A549 (cell line): Measurements from ENCODE around the gene CALR3. TPM values are rescaled to one million over a fixed set of nuclear protein-coding genes. Genes with fewer than 3 reads are reported as not detected.

Source experiments
- ATAC-seq, 2 experiments: fragments of 200-7000 bp in 1 of 2; fragments of >200 bp in 1 of 2; cut with Nextera tagmentation in 1 of 2; cut with Tn5 transposase in 1 of 2; 3 replicates each; pipeline versions ENCODE4 v1.8.0 to v1.9.1; 2018 to 2020; ENCODE audit warnings: mild to moderate bottlenecking in 1 of 2, moderate library complexity in 1 of 2
- CTCF ChIA-PET: fragments of 300-600 bp; sonication (Branson Sonifier 250); formaldehyde crosslinking; extraction: SDS; loops from one replicate; lab custom pipeline; 2021; ENCODE audit warnings: antibody characterized with exemption, inconsistent platforms; lab: Yijun Ruan, JAX
- POLR2A ChIA-PET: fragments of 350-600 bp; formaldehyde crosslinking; extraction: SDS; loops from one replicate; lab custom pipeline; 2021; ENCODE audit warnings: antibody characterized with exemption, inconsistent platforms; lab: Yijun Ruan, JAX
- DNase-seq, 2 experiments: peaks; one replicate each; pipeline versions ENCODE4 v3.0.0 to v3.0.0-alpha.2; 2011 to 2016; ENCODE audit warnings: low read depth in 1 of 2, low spot score in 1 of 2
- FAIRE-seq: peaks from 2 replicates; lab custom pipeline; 2011; peaks lifted over from hg19 to GRCh38; lab: Jason Lieb, UNC
- H3K27ac ChIP-seq, 2 experiments: fragments of >200 bp; sonication (Bioruptor Twin); formaldehyde crosslinking; 3 replicates each; pipeline ENCODE4 v1.5.1; 2016 to 2017
- H3K4me1 ChIP-seq: fragments of >200 bp; sonication (Bioruptor Twin); formaldehyde crosslinking; 3 replicates; pipeline ENCODE4 v1.6.1; 2016
- H3K4me2 ChIP-seq: fragments of >200 bp; sonication (Bioruptor Twin); formaldehyde crosslinking; 3 replicates; pipeline ENCODE4 v1.6.1; 2016
- H3K4me3 ChIP-seq: fragments of >200 bp; sonication (Bioruptor Twin); formaldehyde crosslinking; 3 replicates; pipeline ENCODE4 v1.5.1; 2016
- H3K9me3 ChIP-seq: fragments of >200 bp; sonication (Bioruptor Twin); formaldehyde crosslinking; 3 replicates; pipeline ENCODE4 v1.6.1; 2016
- CHD4 ChIP-seq: fragments of 200-600 bp; sonication (generic); IDR thresholded peaks from 2 replicates; pipeline ENCODE4 v1.6.1; 2016; ENCODE audit warnings: antibody characterized with exemption, mild to moderate bottlenecking, borderline replicate concordance
- EHF ChIP-seq: fragments of 250-450 bp; sonication (Bioruptor Pico); IDR thresholded peaks from 2 replicates; pipeline ENCODE4 v1.5.0; 2020; ENCODE audit warnings: mild to moderate bottlenecking
- HEYL ChIP-seq: fragments of 250-450 bp; sonication (Bioruptor Pico); IDR thresholded peaks from 2 replicates; pipeline ENCODE4 v1.8.0; 2021; ENCODE audit warnings: mild to moderate bottlenecking, moderate library complexity
- HOXB5 ChIP-seq: fragments of 250-450 bp; sonication (Bioruptor Pico); IDR thresholded peaks from 2 replicates; pipeline ENCODE4 v1.5.0; 2020; ENCODE audit warnings: mild to moderate bottlenecking, moderate library complexity
- JUN ChIP-seq, 2 experiments: fragments of >200 bp; sonication (Bioruptor Twin); formaldehyde crosslinking; IDR thresholded peaks; 2 replicates in 1 of 2; 3 replicates in 1 of 2; pipeline ENCODE4 v1.6.1; 2016 to 2017
- MAZ ChIP-seq: fragments of 150-350 bp; IDR thresholded peaks from 2 replicates; pipeline ENCODE4 v1.6.1; 2014; ENCODE audit warnings: antibody characterized with exemption, low read depth, low read length, borderline replicate concordance
- MYC ChIP-seq: IDR thresholded peaks from 2 replicates; pipeline ENCODE4 v1.6.1; 2012; ENCODE audit warnings: mild to moderate bottlenecking, inconsistent platforms, low read length, improper control_type of control experiment, borderline replicate concordance
- NFE2L2 ChIP-seq: fragments of 150-350 bp; conservative IDR thresholded peaks from 2 replicates; pipeline ENCODE4 v1.6.1; 2014; ENCODE audit warnings: low read length
- PHF8 ChIP-seq: fragments of 200-600 bp; sonication (generic); IDR thresholded peaks from 2 replicates; pipeline ENCODE4 v1.6.1; 2016; ENCODE audit warnings: low read depth, mild to moderate bottlenecking, antibody characterized with exemption, moderate library complexity, borderline replicate concordance
- POLR2AphosphoS2 ChIP-seq: conservative IDR thresholded peaks from 2 replicates; pipeline ENCODE4 v1.6.1; 2012; ENCODE audit warnings: low read length, improper control_type of control experiment, inconsistent platforms
- RARB ChIP-seq: fragments of 250-450 bp; sonication (Bioruptor Pico); IDR thresholded peaks from 2 replicates; pipeline ENCODE4 v1.8.0; 2021; ENCODE audit warnings: mild to moderate bottlenecking, moderate library complexity
- RFX5 ChIP-seq: fragments of 450-650 bp; IDR thresholded peaks from 2 replicates; pipeline ENCODE4 v1.7.1; 2014; ENCODE audit warnings: antibody characterized with exemption, mild to moderate bottlenecking, moderate library complexity
- SREBF2 ChIP-seq: fragments of 450-650 bp; IDR thresholded peaks from 2 replicates; pipeline ENCODE4 v1.6.1; 2014; ENCODE audit warnings: mild to moderate bottlenecking, moderate library complexity
- WGBS: methylation state at CpG from one replicate; pipeline ENCODE4 v1.1.6; 2017; ENCODE audit errors: missing lambda C conversion rate; 5-methylcytosine and 5-hydroxymethylcytosine counted together
- polyA plus RNA-seq, 4 experiments: library from polyadenylated mRNA; depleted of rRNA in 3 of 4; stranded (reverse); fragments of >200 nt; fragmentation: RNase III in 1 of 4; extraction: RNeasy Plus Mini Kit Qiagen cat#74134 plus additional on column Dnase treatment in 1 of 4; gene quantifications; 2 replicates in 3 of 4; 3 replicates in 1 of 4; pipeline ENCODE4 v1.2.3, GENCODE V29; 2011 to 2017
- TF ChIP-seq, protein P1 (sequence below): fragments of 200-600 bp; sonication (generic); IDR thresholded peaks from 2 replicates; pipeline ENCODE4 v1.6.1; 2016; ENCODE audit warnings: antibody characterized with exemption, mild to moderate bottlenecking, moderate library complexity
- TF ChIP-seq, protein P2 (sequence below): IDR thresholded peaks from 2 replicates; pipeline ENCODE4 v1.6.1; 2012
- TF ChIP-seq, protein P3 (sequence below): fragments of 250-450 bp; sonication (Bioruptor Pico); IDR thresholded peaks from 2 replicates; pipeline ENCODE4 v1.5.0; 2020; ENCODE audit warnings: low read depth, mild to moderate bottlenecking, moderate library complexity

CALR3 gene
- polyA plus RNA-seq, 2 of the 4 experiments (the other 2 are of a cell fraction): 0.10 TPM; not detected in 1

DNA sequence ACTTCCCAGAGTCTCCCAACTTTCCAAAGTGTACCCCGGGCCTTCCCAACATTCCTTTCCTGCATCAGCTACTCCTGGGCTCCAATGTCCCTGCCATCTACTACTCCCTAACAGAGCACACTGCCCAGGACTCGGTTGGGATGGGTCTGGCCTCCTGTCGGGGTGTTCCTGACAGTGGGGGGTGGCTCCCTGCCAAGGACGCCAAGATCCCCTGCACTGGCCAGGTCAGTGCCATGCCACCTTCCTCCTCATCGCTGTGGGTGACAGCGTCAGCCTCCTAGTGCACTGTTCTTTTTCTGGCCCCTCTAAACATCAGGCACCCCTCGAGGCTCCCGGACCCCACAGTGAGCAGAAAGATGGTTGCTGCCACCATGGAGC, 38.0 kb downstream of the CALR3 start (continued):
- TF ChIP-seq, protein P1, sequence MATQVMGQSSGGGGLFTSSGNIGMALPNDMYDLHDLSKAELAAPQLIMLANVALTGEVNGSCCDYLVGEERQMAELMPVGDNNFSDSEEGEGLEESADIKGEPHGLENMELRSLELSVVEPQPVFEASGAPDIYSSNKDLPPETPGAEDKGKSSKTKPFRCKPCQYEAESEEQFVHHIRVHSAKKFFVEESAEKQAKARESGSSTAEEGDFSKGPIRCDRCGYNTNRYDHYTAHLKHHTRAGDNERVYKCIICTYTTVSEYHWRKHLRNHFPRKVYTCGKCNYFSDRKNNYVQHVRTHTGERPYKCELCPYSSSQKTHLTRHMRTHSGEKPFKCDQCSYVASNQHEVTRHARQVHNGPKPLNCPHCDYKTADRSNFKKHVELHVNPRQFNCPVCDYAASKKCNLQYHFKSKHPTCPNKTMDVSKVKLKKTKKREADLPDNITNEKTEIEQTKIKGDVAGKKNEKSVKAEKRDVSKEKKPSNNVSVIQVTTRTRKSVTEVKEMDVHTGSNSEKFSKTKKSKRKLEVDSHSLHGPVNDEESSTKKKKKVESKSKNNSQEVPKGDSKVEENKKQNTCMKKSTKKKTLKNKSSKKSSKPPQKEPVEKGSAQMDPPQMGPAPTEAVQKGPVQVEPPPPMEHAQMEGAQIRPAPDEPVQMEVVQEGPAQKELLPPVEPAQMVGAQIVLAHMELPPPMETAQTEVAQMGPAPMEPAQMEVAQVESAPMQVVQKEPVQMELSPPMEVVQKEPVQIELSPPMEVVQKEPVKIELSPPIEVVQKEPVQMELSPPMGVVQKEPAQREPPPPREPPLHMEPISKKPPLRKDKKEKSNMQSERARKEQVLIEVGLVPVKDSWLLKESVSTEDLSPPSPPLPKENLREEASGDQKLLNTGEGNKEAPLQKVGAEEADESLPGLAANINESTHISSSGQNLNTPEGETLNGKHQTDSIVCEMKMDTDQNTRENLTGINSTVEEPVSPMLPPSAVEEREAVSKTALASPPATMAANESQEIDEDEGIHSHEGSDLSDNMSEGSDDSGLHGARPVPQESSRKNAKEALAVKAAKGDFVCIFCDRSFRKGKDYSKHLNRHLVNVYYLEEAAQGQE: no peak
- TF ChIP-seq HEYL (CRISPR knock-in tag): no peak
- TF ChIP-seq, protein P2, sequence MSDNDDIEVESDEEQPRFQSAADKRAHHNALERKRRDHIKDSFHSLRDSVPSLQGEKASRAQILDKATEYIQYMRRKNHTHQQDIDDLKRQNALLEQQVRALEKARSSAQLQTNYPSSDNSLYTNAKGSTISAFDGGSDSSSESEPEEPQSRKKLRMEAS: no peak

DNA sequence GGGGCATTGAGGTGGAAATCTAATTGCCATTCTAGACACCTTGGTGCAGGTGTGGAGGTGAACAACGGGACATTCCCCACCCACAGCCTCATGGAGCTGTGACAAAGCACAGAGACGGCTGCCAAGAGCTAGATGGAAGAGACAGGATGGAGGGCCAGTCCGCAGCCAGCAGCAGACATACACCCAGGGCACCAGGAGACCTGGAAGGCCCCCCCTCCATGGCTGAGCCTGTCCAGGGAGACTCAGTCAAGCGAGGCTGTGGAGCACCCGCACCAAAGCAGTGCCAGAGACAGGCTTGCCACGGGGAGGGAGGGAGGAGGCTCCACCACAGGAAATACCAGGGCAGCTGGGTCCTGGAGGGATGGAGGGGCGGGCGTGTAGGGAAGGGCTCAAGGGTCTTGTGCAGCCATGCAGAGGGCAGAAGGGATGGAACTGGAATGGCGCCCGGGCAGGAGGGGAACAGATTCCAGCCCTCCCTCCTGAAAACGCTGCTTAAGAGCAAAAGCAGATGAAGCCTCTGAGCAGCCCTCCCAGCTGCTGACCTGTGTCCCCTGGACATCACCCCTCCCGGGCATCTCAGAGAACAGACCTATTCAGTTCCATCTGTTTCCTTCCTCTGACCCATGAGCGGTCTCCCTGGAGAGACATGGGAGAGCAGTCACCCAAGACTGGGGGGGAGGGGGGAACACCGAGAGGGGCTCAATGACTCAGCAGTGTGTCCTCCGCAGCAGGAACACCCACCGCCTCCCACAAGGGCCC, 38.6 kb downstream of the CALR3 start:
- H3K4me3 ChIP-seq: no peak overlapping the region
- no peak for TF ChIP-seq EHF
- no peak for TF ChIP-seq JUN (IDR thresholded peaks at IDR 0.05)
- TF ChIP-seq SREBF2: no peak
- TF ChIP-seq HOXB5 (CRISPR knock-in tag): no peak
- no peak for TF ChIP-seq PHF8
- TF ChIP-seq, all 56 proteins: peak for 0
- no peak for DNase-seq
- FAIRE-seq: no peak
- ChIA-PET CTCF (interaction anchor here (0.5 to 0.9 kb wide), 3 partner anchors 10 to 105 kb away, joined by 3 read pairs; no protein-coding TSS in a partner anchor), POLR2A (no interaction called here)
- no peaks in the 10 kb centered on the region for H3K9me3 ChIP-seq
- ATAC-seq: peak; percentile 16 to 59; a peak in 3 of 6 replicates
- H3K27ac ChIP-seq: peak overlapping the region; percentile 30 to 73; a peak in 4 of 6 replicates
- WGBS: 59% methylated on average over 8 of the region's 16 CpGs
- H3K4me2 ChIP-seq: peak overlapping the region; percentile 37
- peaks cover 17% of the 10 kb centered on the region for H3K4me1 ChIP-seq

DNA sequence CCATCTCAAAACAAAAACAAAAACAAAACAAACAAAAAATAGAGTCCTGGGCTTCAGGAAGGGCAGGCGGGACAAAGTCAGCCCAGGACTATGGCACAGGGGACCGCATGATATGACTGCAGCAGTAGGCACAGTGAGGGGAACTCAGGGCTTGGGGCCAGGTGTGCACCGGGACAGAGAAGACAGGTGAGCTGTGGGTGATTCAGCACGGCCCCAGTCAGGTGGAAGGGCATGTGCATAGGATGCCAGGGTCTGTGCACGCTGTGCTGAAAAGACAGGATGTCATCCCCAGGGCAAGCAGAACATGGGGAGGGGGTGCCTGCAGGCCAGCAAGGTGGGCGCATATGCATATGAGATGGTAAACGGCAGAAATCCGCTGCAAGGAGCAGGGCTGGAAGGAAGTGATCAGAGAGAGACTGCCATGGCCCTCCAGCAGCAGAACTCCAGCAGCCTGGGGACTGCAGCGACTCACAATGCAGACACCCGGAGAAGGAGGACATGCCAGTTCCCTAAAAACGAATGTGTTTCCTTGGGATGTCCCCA, 39.2 kb downstream of the CALR3 start:
- no peak for FAIRE-seq
- no peak overlapping the region; a peak in 1 of 6 replicates for H3K27ac ChIP-seq

More for the DNA sequence above, 39.2 kb downstream of the CALR3 start:
- ChIA-PET CTCF (interaction anchor here (0.9 kb wide), 1 partner anchor 11 kb away, joined by 3 read pairs; no protein-coding TSS in a partner anchor), POLR2A (no interaction called here)
- Histone ChIP-seq H3K4me1 (peaks cover 16% of the 10 kb centered on the region), H3K4me2 (peak overlapping the region; percentile 37; the same call in 1 of the 3 replicates), H3K4me3 (no peak overlapping the region), H3K9me3 (no peaks in the 10 kb centered on the region)
- TF ChIP-seq RARB: no peak
- no peak for TF ChIP-seq JUN (IDR thresholded peaks at IDR 0.05)
- TF ChIP-seq, protein P3, sequence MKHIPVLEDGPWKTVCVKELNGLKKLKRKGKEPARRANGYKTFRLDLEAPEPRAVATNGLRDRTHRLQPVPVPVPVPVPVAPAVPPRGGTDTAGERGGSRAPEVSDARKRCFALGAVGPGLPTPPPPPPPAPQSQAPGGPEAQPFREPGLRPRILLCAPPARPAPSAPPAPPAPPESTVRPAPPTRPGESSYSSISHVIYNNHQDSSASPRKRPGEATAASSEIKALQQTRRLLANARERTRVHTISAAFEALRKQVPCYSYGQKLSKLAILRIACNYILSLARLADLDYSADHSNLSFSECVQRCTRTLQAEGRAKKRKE: no peak
- TF ChIP-seq RFX5: no peak
- TF ChIP-seq NFE2L2: no peak
- no peak for TF ChIP-seq POLR2AphosphoS2
- TF ChIP-seq MAZ: no peak
- no peak for TF ChIP-seq MYC
- no peak for TF ChIP-seq CHD4
- TF ChIP-seq, protein P1: no peak
- no peak for TF ChIP-seq EHF
- ATAC-seq (no peak), DNase-seq (no peak)
- WGBS: 81% methylated on average over 11 of the region's 11 CpGs
